HEK293 (cell line): Measurements from ENCODE around the gene PARD3B.

Source experiments
- CTCF ChIA-PET: fragments of 350-600 bp; formaldehyde crosslinking; extraction: SDS; loops from one replicate; lab custom pipeline; 2021; ENCODE audit warnings: antibody characterized with exemption; lab: Yijun Ruan, JAX
- POLR2A ChIA-PET: fragments of 300-600 bp; formaldehyde crosslinking; extraction: SDS; loops from one replicate; lab custom pipeline; 2020; ENCODE audit warnings: antibody characterized with exemption, inconsistent platforms; lab: Yijun Ruan, JAX
- H3K27ac ChIP-seq: fragments of 200-500 bp; sonication (Bioruptor generic); 2 replicates; pipeline ENCODE4 v1.5.1; 2014; ENCODE audit warnings: low read depth, low read length, control low read depth, inconsistent platforms; ENCODE audit errors: extremely low read depth
- H3K36me3 ChIP-seq, 2 experiments: fragments of 200-500 bp in 1 of 2; sonication (Bioruptor generic) in 1 of 2; 1 replicate in 1 of 2; 2 replicates in 1 of 2; pipeline ENCODE4 v1.5.1; 2014 to 2017; ENCODE audit warnings: inconsistent platforms in 2 of 2, low read length in 2 of 2; ENCODE audit not compliant: control insufficient read depth in 2 of 2, insufficient read depth in 1 of 2
- H3K4me1 ChIP-seq: fragments of 200-500 bp; sonication (Bioruptor generic); 2 replicates; pipeline ENCODE4 v1.5.1; 2014; ENCODE audit warnings: mild to moderate bottlenecking, low read length, inconsistent platforms; ENCODE audit not compliant: control insufficient read depth, insufficient read depth
- H3K4me3 ChIP-seq: 2 replicates; pipeline ENCODE4 v1.5.1; 2011; ENCODE audit warnings: low read depth, mild to moderate bottlenecking, control low read depth, low read length, moderate library complexity
- H3K9me3 ChIP-seq: fragments of 200-500 bp; sonication (Bioruptor generic); 2 replicates; pipeline ENCODE4 v1.5.1; 2014; ENCODE audit warnings: low read depth, low read length, inconsistent platforms; ENCODE audit not compliant: control insufficient read depth, insufficient read depth
- EGR2 ChIP-seq: fragments of 450-650 bp; formaldehyde crosslinking; IDR thresholded peaks from 2 replicates; pipeline ENCODE4 v1.5.1; 2016; ENCODE audit warnings: low read depth, missing biosample characterization, missing genetic modification characterization
- GLI2 ChIP-seq: fragments of 450-650 bp; formaldehyde crosslinking; IDR thresholded peaks from 2 replicates; pipeline ENCODE4; 2017; ENCODE audit warnings: missing biosample characterization, missing genetic modification characterization, low read depth, borderline replicate concordance
- GLIS2 ChIP-seq: fragments of 450-650 bp; formaldehyde crosslinking; IDR thresholded peaks from 2 replicates; pipeline ENCODE4 v1.5.1; 2016; ENCODE audit warnings: missing biosample characterization, missing genetic modification characterization
- KLF9 ChIP-seq: fragments of 450-650 bp; formaldehyde crosslinking; IDR thresholded peaks from 2 replicates; pipeline ENCODE4 v1.5.1; 2016; ENCODE audit warnings: missing biosample characterization, missing genetic modification characterization, low read depth
- ZBTB21 ChIP-seq: fragments of 450-650 bp; formaldehyde crosslinking; IDR thresholded peaks from 2 replicates; pipeline ENCODE4 v1.5.1; 2017; ENCODE audit warnings: missing biosample characterization, missing genetic modification characterization
- ZNF112 ChIP-seq: fragments of 450-650 bp; formaldehyde crosslinking; IDR thresholded peaks from 2 replicates; pipeline ENCODE4 v1.5.0; 2017; ENCODE audit warnings: missing biosample characterization, missing genetic modification characterization
- ZNF274 ChIP-seq, 2 experiments: fragments of 200-500 bp in 1 of 2; fragments of 450-650 bp in 1 of 2; sonication (Bioruptor generic) in 1 of 2; formaldehyde crosslinking in 1 of 2; IDR thresholded peaks; 2 replicates each; pipeline versions ENCODE4 v1.5.1 to v1.6.1; 2014 to 2016; ENCODE audit warnings: borderline replicate concordance in 1 of 2, inconsistent platforms in 1 of 2, low read length in 1 of 2, missing biosample characterization in 1 of 2, missing genetic modification characterization in 1 of 2
- ZNF302 ChIP-seq: fragments of 450-650 bp; formaldehyde crosslinking; IDR thresholded peaks from 2 replicates; pipeline ENCODE4 v1.5.1; 2016; ENCODE audit warnings: missing biosample characterization, missing genetic modification characterization, low read depth
- ZNF423 ChIP-seq: fragments of 450-650 bp; formaldehyde crosslinking; IDR thresholded peaks from 2 replicates; pipeline ENCODE4 v1.5.1; 2016; ENCODE audit warnings: missing biosample characterization, missing genetic modification characterization
- ZNF558 ChIP-seq: fragments of 450-650 bp; formaldehyde crosslinking; IDR thresholded peaks from 2 replicates; pipeline ENCODE4 v1.5.1; 2016; ENCODE audit warnings: missing biosample characterization, missing genetic modification characterization
- ZNF561 ChIP-seq: fragments of 450-650 bp; IDR thresholded peaks from 2 replicates; pipeline ENCODE4 v1.5.1; 2018; ENCODE audit warnings: missing biosample characterization, missing genetic modification characterization, borderline replicate concordance
- ZNF623 ChIP-seq: fragments of 450-650 bp; formaldehyde crosslinking; IDR thresholded peaks from 2 replicates; pipeline ENCODE4 v1.5.1; 2016; ENCODE audit warnings: missing biosample characterization, missing genetic modification characterization
- ZNF664 ChIP-seq: fragments of 450-650 bp; formaldehyde crosslinking; IDR thresholded peaks from 2 replicates; pipeline ENCODE4 v1.5.1; 2016; ENCODE audit warnings: missing biosample characterization, missing genetic modification characterization
- TF ChIP-seq, protein P1 (sequence below): fragments of 450-650 bp; formaldehyde crosslinking; IDR thresholded peaks from 2 replicates; pipeline ENCODE4 v1.5.1; 2016; ENCODE audit warnings: missing biosample characterization, missing genetic modification characterization, borderline replicate concordance
- TF ChIP-seq, protein P2 (sequence below): fragments of 450-650 bp; formaldehyde crosslinking; conservative IDR thresholded peaks from 2 replicates; pipeline ENCODE4 v1.5.1; 2016; ENCODE audit warnings: low read depth, missing biosample characterization, missing genetic modification characterization
- TF ChIP-seq, protein P3 (sequence below): fragments of 450-650 bp; formaldehyde crosslinking; IDR thresholded peaks from 2 replicates; pipeline ENCODE4 v1.5.1; 2017; ENCODE audit warnings: missing biosample characterization, missing genetic modification characterization
- TF ChIP-seq, protein P4 (sequence below): fragments of 450-650 bp; formaldehyde crosslinking; IDR thresholded peaks from 2 replicates; pipeline ENCODE4 v1.5.1; 2016; ENCODE audit warnings: missing biosample characterization, missing genetic modification characterization
- TF ChIP-seq, protein P5 (sequence below): fragments of 450-650 bp; IDR thresholded peaks from 2 replicates; pipeline ENCODE4 v1.5.1; 2018; ENCODE audit warnings: missing biosample characterization, mild to moderate bottlenecking, missing genetic modification characterization
- TF ChIP-seq, protein P6 (sequence below): fragments of 450-650 bp; formaldehyde crosslinking; IDR thresholded peaks from 2 replicates; pipeline ENCODE4 v1.5.1; 2017; ENCODE audit warnings: missing biosample characterization, mild to moderate bottlenecking, missing genetic modification characterization, moderate library complexity

Gene PARD3B

DNA sequence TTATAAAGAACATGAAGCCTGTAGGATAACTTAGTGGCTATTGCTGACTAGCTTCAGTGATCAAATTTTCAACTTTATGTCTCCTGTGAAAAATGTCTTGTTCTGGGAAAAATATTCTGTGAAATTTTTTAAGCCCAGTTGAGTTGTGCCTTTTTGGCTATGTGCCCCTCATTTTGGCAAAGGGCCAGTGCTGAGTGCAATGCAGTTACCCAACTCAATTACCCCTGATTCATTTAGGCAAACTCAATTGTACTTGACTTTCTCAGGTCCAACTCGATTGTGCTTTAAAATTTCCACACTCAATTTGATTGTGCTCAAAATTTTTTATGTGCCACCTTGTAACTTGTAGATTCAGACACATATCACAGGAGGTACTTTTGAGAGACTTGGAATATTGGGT lies 588.3 kb downstream of the PARD3B start:
- TF ChIP-seq, protein P1, sequence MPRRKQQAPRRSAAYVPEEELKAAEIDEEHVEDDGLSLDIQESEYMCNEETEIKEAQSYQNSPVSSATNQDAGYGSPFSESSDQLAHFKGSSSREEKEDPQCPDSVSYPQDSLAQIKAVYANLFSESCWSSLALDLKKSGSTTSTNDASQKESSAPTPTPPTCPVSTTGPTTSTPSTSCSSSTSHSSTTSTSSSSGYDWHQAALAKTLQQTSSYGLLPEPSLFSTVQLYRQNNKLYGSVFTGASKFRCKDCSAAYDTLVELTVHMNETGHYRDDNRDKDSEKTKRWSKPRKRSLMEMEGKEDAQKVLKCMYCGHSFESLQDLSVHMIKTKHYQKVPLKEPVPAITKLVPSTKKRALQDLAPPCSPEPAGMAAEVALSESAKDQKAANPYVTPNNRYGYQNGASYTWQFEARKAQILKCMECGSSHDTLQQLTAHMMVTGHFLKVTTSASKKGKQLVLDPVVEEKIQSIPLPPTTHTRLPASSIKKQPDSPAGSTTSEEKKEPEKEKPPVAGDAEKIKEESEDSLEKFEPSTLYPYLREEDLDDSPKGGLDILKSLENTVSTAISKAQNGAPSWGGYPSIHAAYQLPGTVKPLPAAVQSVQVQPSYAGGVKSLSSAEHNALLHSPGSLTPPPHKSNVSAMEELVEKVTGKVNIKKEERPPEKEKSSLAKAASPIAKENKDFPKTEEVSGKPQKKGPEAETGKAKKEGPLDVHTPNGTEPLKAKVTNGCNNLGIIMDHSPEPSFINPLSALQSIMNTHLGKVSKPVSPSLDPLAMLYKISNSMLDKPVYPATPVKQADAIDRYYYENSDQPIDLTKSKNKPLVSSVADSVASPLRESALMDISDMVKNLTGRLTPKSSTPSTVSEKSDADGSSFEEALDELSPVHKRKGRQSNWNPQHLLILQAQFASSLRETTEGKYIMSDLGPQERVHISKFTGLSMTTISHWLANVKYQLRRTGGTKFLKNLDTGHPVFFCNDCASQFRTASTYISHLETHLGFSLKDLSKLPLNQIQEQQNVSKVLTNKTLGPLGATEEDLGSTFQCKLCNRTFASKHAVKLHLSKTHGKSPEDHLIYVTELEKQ (tag by site-specific recombination), result no peak
- TF ChIP-seq ZBTB21 (tag by site-specific recombination) (no peak), ZNF623 (no peak), ZNF561 (tag by site-specific recombination) (no peak), EGR2 (tag by site-specific recombination) (no peak), ZNF274 (IDR thresholded peaks at IDR 0.05; ENCODE audit: low read length) (no peak), ZNF274 (tag by site-specific recombination; IDR thresholded peaks at IDR 0.05; ENCODE audit: borderline replicate concordance) (no peak), ZNF302 (no peak), KLF9 (no peak)
- TF ChIP-seq, protein P2, sequence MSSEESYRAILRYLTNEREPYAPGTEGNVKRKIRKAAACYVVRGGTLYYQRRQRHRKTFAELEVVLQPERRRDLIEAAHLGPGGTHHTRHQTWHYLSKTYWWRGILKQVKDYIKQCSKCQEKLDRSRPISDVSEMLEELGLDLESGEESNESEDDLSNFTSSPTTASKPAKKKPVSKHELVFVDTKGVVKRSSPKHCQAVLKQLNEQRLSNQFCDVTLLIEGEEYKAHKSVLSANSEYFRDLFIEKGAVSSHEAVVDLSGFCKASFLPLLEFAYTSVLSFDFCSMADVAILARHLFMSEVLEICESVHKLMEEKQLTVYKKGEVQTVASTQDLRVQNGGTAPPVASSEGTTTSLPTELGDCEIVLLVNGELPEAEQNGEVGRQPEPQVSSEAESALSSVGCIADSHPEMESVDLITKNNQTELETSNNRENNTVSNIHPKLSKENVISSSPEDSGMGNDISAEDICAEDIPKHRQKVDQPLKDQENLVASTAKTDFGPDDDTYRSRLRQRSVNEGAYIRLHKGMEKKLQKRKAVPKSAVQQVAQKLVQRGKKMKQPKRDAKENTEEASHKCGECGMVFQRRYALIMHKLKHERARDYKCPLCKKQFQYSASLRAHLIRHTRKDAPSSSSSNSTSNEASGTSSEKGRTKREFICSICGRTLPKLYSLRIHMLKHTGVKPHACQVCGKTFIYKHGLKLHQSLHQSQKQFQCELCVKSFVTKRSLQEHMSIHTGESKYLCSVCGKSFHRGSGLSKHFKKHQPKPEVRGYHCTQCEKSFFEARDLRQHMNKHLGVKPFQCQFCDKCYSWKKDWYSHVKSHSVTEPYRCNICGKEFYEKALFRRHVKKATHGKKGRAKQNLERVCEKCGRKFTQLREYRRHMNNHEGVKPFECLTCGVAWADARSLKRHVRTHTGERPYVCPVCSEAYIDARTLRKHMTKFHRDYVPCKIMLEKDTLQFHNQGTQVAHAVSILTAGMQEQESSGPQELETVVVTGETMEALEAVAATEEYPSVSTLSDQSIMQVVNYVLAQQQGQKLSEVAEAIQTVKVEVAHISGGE (tag by site-specific recombination), result no peak
- no peak overlapping the region for H3K27ac ChIP-seq
- H3K9me3 ChIP-seq, result no peaks in the 10 kb centered on the region
- H3K4me1 ChIP-seq, result no peaks in the 10 kb centered on the region
- no peaks in the 10 kb centered on the region for H3K36me3 ChIP-seq
- no peak overlapping the region for H3K4me3 ChIP-seq
- ChIA-PET CTCF (no interaction called here), POLR2A (no interaction called here)

DNA sequence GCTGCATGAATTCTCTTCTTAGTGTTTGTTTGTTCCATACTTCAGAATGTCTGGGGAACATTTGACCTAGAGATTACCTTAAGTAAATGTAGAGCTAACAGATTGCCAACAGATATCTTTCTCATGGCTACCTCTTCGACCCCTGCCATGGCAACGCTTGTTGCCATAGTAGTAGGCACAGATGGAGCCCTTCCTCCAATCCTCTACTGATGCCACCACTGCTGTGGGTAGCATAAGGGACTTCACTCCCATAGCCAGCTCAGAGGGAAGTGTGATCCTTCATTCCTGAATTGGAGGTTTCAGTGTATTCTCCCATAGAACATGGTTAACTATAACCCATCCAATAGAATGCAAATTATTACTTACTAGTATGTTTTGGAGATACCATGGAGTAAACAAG lies 593.5 kb downstream of the PARD3B start:
- CTCF ChIA-PET, result interaction anchor here (1.5 kb wide), 1 partner anchor 34 kb away, joined by 3 read pairs; no protein-coding TSS in a partner anchor
- Histone ChIP-seq H3K4me3 (no peak overlapping the region), H3K36me3 (no peaks in the 10 kb centered on the region), H3K27ac (no peak overlapping the region), H3K9me3 (no peaks in the 10 kb centered on the region), H3K4me1 (no peaks in the 10 kb centered on the region)
- POLR2A ChIA-PET, result no interaction called here
- TF ChIP-seq, protein P3, sequence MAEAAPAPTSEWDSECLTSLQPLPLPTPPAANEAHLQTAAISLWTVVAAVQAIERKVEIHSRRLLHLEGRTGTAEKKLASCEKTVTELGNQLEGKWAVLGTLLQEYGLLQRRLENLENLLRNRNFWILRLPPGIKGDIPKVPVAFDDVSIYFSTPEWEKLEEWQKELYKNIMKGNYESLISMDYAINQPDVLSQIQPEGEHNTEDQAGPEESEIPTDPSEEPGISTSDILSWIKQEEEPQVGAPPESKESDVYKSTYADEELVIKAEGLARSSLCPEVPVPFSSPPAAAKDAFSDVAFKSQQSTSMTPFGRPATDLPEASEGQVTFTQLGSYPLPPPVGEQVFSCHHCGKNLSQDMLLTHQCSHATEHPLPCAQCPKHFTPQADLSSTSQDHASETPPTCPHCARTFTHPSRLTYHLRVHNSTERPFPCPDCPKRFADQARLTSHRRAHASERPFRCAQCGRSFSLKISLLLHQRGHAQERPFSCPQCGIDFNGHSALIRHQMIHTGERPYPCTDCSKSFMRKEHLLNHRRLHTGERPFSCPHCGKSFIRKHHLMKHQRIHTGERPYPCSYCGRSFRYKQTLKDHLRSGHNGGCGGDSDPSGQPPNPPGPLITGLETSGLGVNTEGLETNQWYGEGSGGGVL (tag by site-specific recombination), result no peak
- TF ChIP-seq ZNF664 (tag by site-specific recombination), result no peak
- TF ChIP-seq GLI2, result no peak
- TF ChIP-seq, protein P4, sequence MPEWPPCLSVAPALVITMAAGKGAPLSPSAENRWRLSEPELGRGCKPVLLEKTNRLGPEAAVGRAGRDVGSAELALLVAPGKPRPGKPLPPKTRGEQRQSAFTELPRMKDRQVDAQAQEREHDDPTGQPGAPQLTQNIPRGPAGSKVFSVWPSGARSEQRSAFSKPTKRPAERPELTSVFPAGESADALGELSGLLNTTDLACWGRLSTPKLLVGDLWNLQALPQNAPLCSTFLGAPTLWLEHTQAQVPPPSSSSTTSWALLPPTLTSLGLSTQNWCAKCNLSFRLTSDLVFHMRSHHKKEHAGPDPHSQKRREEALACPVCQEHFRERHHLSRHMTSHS (tag by site-specific recombination), result no peak
- TF ChIP-seq ZNF112 (tag by site-specific recombination), result no peak
- TF ChIP-seq GLIS2 (tag by site-specific recombination), result no peak
- TF ChIP-seq, protein P5, sequence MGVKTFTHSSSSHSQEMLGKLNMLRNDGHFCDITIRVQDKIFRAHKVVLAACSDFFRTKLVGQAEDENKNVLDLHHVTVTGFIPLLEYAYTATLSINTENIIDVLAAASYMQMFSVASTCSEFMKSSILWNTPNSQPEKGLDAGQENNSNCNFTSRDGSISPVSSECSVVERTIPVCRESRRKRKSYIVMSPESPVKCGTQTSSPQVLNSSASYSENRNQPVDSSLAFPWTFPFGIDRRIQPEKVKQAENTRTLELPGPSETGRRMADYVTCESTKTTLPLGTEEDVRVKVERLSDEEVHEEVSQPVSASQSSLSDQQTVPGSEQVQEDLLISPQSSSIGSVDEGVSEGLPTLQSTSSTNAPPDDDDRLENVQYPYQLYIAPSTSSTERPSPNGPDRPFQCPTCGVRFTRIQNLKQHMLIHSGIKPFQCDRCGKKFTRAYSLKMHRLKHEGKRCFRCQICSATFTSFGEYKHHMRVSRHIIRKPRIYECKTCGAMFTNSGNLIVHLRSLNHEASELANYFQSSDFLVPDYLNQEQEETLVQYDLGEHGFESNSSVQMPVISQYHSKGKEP, result no peak
- TF ChIP-seq ZNF423 (tag by site-specific recombination), result no peak
- no peak for TF ChIP-seq ZNF558
- TF ChIP-seq, protein P6, sequence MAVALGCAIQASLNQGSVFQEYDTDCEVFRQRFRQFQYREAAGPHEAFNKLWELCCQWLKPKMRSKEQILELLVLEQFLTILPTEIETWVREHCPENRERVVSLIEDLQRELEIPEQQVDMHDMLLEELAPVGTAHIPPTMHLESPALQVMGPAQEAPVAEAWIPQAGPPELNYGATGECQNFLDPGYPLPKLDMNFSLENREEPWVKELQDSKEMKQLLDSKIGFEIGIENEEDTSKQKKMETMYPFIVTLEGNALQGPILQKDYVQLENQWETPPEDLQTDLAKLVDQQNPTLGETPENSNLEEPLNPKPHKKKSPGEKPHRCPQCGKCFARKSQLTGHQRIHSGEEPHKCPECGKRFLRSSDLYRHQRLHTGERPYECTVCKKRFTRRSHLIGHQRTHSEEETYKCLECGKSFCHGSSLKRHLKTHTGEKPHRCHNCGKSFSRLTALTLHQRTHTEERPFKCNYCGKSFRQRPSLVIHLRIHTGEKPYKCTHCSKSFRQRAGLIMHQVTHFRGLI (tag by site-specific recombination), result no peak
